ENCODE results near the gene BBC3.
A peak's percentile ranks its signal among the peaks of the same experiment; 100 is the strongest.

The BBC3 gene

DNA sequence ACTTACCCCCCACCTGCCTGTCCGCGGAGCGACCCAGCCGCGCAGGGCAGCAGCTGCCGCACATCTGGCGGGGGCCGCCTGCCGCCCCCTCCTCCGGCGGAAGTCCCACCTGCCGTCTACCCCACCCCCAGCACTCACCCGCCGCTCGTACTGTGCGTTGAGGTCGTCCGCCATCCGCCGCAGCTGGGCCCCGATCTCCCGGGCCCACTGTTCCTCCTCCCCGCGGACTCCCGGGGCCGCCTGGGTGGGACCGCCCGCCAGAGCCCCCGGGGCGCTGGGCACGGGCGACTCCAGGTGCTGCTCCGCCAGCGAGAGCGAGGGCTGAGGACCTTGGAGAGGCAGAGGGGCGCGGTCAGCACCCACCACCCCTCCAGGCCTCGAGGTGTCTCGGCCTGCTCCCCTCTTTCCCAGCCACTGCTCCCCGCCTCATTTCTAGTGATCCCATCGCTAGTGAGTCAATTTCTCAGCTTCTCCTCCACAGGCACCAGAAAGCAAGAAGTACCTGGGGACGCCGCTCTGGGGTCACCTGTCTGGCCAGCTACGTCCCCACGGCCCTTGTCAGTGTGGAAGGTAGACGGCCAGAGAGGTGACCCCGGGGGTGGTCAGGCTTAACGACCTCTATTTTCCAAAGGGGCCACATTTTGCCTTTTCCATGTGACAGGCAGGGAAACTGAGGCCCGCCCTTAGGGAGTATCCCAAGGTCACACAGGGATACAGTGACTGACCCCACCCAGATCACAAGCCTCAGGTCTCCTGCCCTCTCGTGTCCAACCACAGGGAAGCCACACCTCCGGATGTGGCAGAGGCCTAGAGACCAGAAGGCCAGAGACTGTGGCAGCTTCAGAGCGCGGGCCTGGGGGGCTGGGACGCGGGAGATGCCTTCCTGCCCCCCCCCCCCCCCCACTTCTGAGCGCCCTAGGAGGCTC is 4.3 kb downstream of the BBC3 start:
- TF ChIP-seq, protein P1, sequence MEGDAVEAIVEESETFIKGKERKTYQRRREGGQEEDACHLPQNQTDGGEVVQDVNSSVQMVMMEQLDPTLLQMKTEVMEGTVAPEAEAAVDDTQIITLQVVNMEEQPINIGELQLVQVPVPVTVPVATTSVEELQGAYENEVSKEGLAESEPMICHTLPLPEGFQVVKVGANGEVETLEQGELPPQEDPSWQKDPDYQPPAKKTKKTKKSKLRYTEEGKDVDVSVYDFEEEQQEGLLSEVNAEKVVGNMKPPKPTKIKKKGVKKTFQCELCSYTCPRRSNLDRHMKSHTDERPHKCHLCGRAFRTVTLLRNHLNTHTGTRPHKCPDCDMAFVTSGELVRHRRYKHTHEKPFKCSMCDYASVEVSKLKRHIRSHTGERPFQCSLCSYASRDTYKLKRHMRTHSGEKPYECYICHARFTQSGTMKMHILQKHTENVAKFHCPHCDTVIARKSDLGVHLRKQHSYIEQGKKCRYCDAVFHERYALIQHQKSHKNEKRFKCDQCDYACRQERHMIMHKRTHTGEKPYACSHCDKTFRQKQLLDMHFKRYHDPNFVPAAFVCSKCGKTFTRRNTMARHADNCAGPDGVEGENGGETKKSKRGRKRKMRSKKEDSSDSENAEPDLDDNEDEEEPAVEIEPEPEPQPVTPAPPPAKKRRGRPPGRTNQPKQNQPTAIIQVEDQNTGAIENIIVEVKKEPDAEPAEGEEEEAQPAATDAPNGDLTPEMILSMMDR (IDR thresholded peaks at IDR 0.05; ENCODE audit: insufficient read depth, low read length, missing control alignments) = no peak
- H3K4me3 ChIP-seq (ENCODE audit: low read depth, low read length) = peak overlapping the region; percentile 95
- POLR2A ChIA-PET = interaction anchor here (0.6 to 4.6 kb wide), 14 partner anchors 9 to 207 kb away, joined by 3 to 79 read pairs (median 6); partner anchors contain the start of genes CCDC9, NPAS1 and ZC3H4
- no peak for DNase-seq (ENCODE audit: low read depth, low spot score)
- CTCF ChIA-PET = interaction anchor here (0.8 to 9.0 kb wide), 6 partner anchors 12 to 76 kb away, joined by 3 to 145 read pairs (median 7); no protein-coding TSS in a partner anchor

DNA sequence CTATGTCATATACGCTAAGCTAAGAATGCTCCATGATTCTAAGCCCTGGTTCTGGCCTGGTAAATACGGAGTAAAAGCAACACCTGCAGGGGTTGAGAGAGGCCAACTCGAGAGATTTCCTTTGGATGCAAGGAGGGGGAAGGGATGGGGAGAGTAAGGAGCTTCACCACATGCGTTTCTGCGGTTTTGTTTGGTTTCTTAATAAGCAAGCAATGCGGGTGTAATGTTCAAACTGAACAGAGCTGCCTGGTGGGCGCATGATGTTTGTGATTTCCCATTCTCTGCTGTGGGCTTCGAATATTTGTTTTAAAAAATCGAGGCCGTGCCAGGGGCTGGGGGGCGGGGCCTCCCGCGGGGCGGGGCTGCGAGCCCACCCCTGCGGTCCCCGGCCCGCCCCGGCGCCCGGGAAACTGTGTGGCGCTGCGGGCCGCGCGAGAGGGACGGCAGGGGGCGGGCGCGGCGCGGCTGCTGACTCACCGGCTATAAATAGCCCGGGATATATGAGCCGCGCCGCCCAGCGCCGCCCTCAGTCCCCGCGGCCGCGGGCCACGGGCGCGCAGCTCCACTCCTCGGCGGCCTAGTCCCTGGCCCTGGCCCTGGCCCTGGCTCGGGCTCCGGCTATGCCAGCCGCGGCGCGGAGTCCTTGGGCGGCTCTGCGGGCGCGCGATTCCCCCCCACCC is 5.1 kb downstream of the BBC3 start:
- peak overlapping the region; percentile 95 for H3K4me3 ChIP-seq (ENCODE audit: low read depth, low read length)
- no peak for DNase-seq (ENCODE audit: low read depth, low spot score)
- POLR2A ChIA-PET = interaction anchor here (0.5 to 4.6 kb wide), 21 partner anchors 9 to 265 kb away, joined by 3 to 79 read pairs (median 6); partner anchors contain the start of genes CCDC9 and NPAS1
- TF ChIP-seq, protein P1 (IDR thresholded peaks at IDR 0.05; ENCODE audit: insufficient read depth, low read length, missing control alignments) = peak; percentile 32
- CTCF ChIA-PET = interaction anchor here (0.8 to 9.0 kb wide), 10 partner anchors 12 to 76 kb away, joined by 3 to 145 read pairs (median 3); partner anchors contain the start of gene CCDC9

DNA sequence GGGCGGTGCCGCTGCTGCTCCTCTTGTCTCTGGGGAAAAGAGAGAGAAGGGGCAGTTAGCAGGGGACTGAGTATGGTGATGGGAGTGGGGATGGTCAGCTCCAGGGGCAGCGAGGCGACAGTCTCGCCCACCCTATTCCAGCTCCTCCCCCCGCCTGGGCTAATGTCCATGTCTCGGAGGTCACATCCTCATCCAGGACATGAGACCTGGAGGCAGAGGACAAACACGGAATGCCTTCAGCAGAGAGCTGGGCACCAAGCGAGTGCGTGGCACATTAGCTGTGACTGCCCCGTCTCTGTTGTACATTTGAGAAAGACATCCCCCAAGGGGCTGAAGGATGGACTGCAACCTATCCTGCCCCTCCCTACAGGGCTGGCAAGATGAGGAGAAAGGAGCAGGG is 9.1 kb downstream of the BBC3 start:
- TF ChIP-seq, protein P1 (IDR thresholded peaks at IDR 0.05; ENCODE audit: insufficient read depth, low read length, missing control alignments) = no peak
- no peak for DNase-seq (ENCODE audit: low read depth, low spot score)
- H3K4me3 ChIP-seq (ENCODE audit: low read depth, low read length) = no peak overlapping the region
- ChIA-PET CTCF (interaction anchor here (6.8 to 9.0 kb wide), 2 partner anchors 8 to 24 kb away, joined by 104 to 145 read pairs; no protein-coding TSS in a partner anchor), POLR2A (no interaction called here)

DNA sequence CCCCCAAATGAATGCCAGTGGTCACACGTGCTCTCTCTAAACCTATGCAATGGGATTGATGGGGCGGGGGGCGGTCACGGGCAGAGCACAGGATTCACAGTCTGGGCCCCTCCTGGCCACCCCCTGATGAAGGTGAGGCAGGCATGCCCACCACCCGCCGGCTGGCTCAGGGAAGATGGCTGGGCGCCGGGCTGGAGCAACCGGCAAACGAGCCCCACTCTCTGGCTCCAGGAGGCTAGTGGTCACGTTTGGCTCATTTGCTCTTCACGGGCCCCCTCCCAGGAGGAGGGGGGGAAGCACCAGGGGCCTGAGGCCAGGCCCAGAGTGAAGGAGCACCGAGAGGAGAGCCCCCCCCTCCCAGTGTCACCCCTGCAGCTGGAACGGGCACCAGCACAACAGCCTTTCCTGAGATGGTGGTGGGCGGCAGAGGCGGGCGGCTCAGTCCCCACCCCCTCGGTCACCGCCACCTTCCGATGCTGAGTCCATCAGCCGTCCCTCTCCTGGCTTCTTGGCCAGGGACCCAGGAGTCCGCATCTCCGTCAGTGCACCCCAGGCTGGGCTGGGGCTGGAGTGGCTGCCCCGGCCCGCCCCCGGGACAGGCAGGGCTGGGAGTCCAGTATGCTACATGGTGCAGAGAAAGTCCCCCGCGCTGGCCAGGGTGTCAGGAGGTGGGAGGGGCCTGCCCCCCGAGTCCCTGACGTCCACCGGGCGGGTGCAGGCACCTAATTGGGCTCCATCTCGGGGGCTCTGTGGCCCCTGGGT is 9.7 kb downstream of the BBC3 start:
- no peak for DNase-seq (ENCODE audit: low read depth, low spot score)
- TF ChIP-seq, protein P1 (IDR thresholded peaks at IDR 0.05; ENCODE audit: insufficient read depth, low read length, missing control alignments) = no peak
- POLR2A ChIA-PET = no interaction called here
- H3K4me3 ChIP-seq (ENCODE audit: low read depth, low read length) = no peak overlapping the region
- CTCF ChIA-PET = interaction anchor here (6.8 to 9.0 kb wide), 2 partner anchors 8 to 24 kb away, joined by 104 to 145 read pairs; no protein-coding TSS in a partner anchor

DNA sequence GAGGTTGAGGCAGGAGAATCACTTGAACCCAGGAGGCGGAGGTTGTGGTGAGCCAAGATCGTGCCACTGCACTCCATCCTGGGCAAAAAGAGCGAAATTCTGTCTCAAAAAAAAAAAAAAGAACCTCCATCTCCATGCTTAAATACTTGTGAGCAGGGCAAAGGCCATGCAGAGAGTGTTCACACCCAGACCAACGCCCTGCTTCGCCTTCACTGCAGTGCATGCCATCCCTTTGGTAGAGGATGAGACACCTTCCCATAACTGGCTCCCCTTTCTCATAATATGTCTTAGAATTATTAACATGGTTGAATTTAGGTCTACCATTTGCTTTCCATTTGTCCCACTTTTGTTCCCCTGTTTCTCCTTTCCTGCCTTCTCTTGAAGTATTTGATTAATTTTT is 15.4 kb downstream of the BBC3 start:
- POLR2A ChIA-PET = interaction anchor here (2.8 kb wide), 1 partner anchor 11 kb away, joined by 13 read pairs; no protein-coding TSS in a partner anchor
- CTCF ChIA-PET = interaction anchor here (10.3 to 14.2 kb wide), 2 partner anchors 9 to 35 kb away, joined by 145 to 570 read pairs; partner anchors contain the start of gene CCDC9

More for the DNA sequence above, 15.4 kb downstream of the BBC3 start:
- TF ChIP-seq, protein P1 (IDR thresholded peaks at IDR 0.05; ENCODE audit: insufficient read depth, low read length, missing control alignments) = no peak
- no peak for DNase-seq (ENCODE audit: low read depth, low spot score)
- H3K4me3 ChIP-seq (ENCODE audit: low read depth, low read length) = no peak overlapping the region

Measured in AG04449 (cell line).